ENCODE measurements around the gene CHST7. TPM values are rescaled to one million over a fixed set of nuclear protein-coding genes. Genes with fewer than 3 reads are reported as not detected.

The CHST7 gene
- total and polyA plus RNA-seq, 2 experiments from 2014 or later, result 7.6 to 27.2 TPM

DNA sequence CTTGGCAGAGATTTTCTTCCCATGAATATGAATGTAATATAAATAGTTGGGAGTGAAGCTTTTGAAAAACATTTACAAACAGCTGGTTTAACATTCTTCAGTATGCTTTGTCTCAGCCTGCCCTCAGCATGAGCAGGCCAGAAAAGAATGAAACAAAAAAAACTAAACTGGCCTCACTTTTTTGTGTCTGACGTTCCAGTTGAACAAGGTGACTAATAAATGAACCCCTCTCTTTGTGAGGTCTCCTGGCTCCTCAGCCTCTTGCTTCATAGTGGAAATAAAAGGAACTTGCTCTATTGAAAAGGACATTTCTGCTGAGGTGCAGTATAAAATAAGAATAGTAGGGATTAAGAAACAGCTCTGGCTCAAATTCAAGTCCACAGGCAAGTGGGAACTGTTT, 9.4 kb downstream of the CHST7 start:
- no peaks in the 10 kb centered on the region for H4K20me1 ChIP-seq (replicated peaks; ENCODE audit: insufficient read depth)
- Mint-ChIP-seq H3K4me3 (peak overlapping the region; percentile 42; the same call in 1 of the 3 replicates), H3K9me3 (no peaks in the 10 kb centered on the region), H3K27ac (peak overlapping the region; percentile 83), H3K27me3 (ENCODE audit: insufficient read depth, low read depth, poor library complexity) (peaks cover 3% of the 10 kb centered on the region), H3K4me1 (peaks cover 38% of the 10 kb centered on the region), H3K36me3 (ENCODE audit: low read depth) (peaks cover 11% of the 10 kb centered on the region)
- no peaks in the 10 kb centered on the region for H3F3A ChIP-seq (replicated peaks; ENCODE audit: low read depth)
- no peak for DNase-seq (ENCODE audit: low spot score)
- H3K79me2 ChIP-seq (replicated peaks; ENCODE audit: insufficient read depth), result peaks cover 59% of the 10 kb centered on the region
- H3K27ac ChIP-seq (ENCODE audit: low read depth), result peak overlapping the region; percentile 72; the same call in 1 of the 2 replicates
- H3K4me3 ChIP-seq, result no peak overlapping the region
- no peaks in the 10 kb centered on the region for H3K36me3 ChIP-seq (ENCODE audit: insufficient read depth)
- no peak overlapping the region for H3K4me2 ChIP-seq
- TF ChIP-seq, protein P1, sequence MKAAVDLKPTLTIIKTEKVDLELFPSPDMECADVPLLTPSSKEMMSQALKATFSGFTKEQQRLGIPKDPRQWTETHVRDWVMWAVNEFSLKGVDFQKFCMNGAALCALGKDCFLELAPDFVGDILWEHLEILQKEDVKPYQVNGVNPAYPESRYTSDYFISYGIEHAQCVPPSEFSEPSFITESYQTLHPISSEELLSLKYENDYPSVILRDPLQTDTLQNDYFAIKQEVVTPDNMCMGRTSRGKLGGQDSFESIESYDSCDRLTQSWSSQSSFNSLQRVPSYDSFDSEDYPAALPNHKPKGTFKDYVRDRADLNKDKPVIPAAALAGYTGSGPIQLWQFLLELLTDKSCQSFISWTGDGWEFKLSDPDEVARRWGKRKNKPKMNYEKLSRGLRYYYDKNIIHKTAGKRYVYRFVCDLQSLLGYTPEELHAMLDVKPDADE (IDR thresholded peaks at IDR 0.05), result no peak
- TF ChIP-seq JUNB (IDR thresholded peaks at IDR 0.05; ENCODE audit: unreplicated experiment) (no peak), EZH2 (IDR thresholded peaks at IDR 0.05; ENCODE audit: low read depth, unreplicated experiment) (no peak), POLR2AphosphoS5 (IDR thresholded peaks at IDR 0.05; ENCODE audit: low read depth) (no peak), CREB1 (CRISPR knock-in tag; IDR thresholded peaks at IDR 0.05; ENCODE audit: low read depth) (no peak), NANOG (IDR thresholded peaks at IDR 0.05; ENCODE audit: borderline replicate concordance) (no peak), ZNF331 (CRISPR knock-in tag; IDR thresholded peaks at IDR 0.05; ENCODE audit: low read depth) (no peak), EZH2phosphoT487 (IDR thresholded peaks at IDR 0.05; ENCODE audit: unreplicated experiment) (no peak)
- TF ChIP-seq, protein P2, sequence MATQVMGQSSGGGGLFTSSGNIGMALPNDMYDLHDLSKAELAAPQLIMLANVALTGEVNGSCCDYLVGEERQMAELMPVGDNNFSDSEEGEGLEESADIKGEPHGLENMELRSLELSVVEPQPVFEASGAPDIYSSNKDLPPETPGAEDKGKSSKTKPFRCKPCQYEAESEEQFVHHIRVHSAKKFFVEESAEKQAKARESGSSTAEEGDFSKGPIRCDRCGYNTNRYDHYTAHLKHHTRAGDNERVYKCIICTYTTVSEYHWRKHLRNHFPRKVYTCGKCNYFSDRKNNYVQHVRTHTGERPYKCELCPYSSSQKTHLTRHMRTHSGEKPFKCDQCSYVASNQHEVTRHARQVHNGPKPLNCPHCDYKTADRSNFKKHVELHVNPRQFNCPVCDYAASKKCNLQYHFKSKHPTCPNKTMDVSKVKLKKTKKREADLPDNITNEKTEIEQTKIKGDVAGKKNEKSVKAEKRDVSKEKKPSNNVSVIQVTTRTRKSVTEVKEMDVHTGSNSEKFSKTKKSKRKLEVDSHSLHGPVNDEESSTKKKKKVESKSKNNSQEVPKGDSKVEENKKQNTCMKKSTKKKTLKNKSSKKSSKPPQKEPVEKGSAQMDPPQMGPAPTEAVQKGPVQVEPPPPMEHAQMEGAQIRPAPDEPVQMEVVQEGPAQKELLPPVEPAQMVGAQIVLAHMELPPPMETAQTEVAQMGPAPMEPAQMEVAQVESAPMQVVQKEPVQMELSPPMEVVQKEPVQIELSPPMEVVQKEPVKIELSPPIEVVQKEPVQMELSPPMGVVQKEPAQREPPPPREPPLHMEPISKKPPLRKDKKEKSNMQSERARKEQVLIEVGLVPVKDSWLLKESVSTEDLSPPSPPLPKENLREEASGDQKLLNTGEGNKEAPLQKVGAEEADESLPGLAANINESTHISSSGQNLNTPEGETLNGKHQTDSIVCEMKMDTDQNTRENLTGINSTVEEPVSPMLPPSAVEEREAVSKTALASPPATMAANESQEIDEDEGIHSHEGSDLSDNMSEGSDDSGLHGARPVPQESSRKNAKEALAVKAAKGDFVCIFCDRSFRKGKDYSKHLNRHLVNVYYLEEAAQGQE (IDR thresholded peaks at IDR 0.05; ENCODE audit: unreplicated experiment), result no peak
- TF ChIP-seq, protein P3, sequence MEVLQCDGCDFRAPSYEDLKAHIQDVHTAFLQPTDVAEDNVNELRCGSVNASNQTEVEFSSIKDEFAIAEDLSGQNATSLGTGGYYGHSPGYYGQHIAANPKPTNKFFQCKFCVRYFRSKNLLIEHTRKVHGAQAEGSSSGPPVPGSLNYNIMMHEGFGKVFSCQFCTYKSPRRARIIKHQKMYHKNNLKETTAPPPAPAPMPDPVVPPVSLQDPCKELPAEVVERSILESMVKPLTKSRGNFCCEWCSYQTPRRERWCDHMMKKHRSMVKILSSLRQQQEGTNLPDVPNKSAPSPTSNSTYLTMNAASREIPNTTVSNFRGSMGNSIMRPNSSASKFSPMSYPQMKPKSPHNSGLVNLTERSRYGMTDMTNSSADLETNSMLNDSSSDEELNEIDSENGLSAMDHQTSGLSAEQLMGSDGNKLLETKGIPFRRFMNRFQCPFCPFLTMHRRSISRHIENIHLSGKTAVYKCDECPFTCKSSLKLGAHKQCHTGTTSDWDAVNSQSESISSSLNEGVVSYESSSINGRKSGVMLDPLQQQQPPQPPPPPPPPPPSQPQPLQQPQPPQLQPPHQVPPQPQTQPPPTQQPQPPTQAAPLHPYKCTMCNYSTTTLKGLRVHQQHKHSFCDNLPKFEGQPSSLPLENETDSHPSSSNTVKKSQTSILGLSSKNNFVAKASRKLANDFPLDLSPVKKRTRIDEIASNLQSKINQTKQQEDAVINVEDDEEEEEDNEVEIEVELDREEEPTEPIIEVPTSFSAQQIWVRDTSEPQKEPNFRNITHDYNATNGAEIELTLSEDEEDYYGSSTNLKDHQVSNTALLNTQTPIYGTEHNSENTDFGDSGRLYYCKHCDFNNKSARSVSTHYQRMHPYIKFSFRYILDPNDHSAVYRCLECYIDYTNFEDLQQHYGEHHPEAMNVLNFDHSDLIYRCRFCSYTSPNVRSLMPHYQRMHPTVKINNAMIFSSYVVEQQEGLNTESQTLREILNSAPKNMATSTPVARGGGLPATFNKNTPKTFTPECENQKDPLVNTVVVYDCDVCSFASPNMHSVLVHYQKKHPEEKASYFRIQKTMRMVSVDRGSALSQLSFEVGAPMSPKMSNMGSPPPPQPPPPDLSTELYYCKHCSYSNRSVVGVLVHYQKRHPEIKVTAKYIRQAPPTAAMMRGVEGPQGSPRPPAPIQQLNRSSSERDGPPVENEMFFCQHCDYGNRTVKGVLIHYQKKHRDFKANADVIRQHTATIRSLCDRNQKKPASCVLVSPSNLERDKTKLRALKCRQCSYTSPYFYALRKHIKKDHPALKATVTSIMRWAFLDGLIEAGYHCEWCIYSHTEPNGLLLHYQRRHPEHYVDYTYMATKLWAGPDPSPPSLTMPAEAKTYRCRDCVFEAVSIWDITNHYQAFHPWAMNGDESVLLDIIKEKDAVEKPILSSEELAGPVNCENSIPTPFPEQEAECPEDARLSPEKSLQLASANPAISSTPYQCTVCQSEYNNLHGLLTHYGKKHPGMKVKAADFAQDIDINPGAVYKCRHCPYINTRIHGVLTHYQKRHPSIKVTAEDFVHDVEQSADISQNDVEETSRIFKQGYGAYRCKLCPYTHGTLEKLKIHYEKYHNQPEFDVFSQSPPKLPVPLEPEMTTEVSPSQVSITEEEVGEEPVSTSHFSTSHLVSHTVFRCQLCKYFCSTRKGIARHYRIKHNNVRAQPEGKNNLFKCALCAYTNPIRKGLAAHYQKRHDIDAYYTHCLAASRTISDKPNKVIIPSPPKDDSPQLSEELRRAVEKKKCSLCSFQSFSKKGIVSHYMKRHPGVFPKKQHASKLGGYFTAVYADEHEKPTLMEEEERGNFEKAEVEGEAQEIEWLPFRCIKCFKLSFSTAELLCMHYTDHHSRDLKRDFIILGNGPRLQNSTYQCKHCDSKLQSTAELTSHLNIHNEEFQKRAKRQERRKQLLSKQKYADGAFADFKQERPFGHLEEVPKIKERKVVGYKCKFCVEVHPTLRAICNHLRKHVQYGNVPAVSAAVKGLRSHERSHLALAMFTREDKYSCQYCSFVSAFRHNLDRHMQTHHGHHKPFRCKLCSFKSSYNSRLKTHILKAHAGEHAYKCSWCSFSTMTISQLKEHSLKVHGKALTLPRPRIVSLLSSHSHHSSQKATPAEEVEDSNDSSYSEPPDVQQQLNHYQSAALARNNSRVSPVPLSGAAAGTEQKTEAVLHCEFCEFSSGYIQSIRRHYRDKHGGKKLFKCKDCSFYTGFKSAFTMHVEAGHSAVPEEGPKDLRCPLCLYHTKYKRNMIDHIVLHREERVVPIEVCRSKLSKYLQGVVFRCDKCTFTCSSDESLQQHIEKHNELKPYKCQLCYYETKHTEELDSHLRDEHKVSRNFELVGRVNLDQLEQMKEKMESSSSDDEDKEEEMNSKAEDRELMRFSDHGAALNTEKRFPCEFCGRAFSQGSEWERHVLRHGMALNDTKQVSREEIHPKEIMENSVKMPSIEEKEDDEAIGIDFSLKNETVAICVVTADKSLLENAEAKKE (CRISPR knock-in tag; IDR thresholded peaks at IDR 0.05), result no peak
- TF ChIP-seq, protein P4, sequence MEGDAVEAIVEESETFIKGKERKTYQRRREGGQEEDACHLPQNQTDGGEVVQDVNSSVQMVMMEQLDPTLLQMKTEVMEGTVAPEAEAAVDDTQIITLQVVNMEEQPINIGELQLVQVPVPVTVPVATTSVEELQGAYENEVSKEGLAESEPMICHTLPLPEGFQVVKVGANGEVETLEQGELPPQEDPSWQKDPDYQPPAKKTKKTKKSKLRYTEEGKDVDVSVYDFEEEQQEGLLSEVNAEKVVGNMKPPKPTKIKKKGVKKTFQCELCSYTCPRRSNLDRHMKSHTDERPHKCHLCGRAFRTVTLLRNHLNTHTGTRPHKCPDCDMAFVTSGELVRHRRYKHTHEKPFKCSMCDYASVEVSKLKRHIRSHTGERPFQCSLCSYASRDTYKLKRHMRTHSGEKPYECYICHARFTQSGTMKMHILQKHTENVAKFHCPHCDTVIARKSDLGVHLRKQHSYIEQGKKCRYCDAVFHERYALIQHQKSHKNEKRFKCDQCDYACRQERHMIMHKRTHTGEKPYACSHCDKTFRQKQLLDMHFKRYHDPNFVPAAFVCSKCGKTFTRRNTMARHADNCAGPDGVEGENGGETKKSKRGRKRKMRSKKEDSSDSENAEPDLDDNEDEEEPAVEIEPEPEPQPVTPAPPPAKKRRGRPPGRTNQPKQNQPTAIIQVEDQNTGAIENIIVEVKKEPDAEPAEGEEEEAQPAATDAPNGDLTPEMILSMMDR (conservative IDR thresholded peaks at IDR 0.05; ENCODE audit: low read depth in 2 of 2), result no peak
- H3K27me3 ChIP-seq (ENCODE audit: insufficient read depth), result no peaks in the 10 kb centered on the region
- peaks cover 33% of the 10 kb centered on the region for H3K4me1 ChIP-seq (ENCODE audit: insufficient read depth)
- no peak overlapping the region for H2AFZ ChIP-seq
- H3K9me2 ChIP-seq (ENCODE audit: insufficient read depth), result no peaks in the 10 kb centered on the region
- ATAC-seq, result no peak
